22Rv1 (cell line): ENCODE data around the gene NMT1.

Source experiments
- H3K27ac ChIP-seq: fragments of 450-650 bp; 2 replicates; pipeline ENCODE4 v1.5.1; 2017
- ZFX ChIP-seq: fragments of 450-650 bp; IDR thresholded peaks from 2 replicates; pipeline ENCODE4 v1.6.1; 2017; ENCODE audit warnings: antibody characterized with exemption, borderline replicate concordance
- TF ChIP-seq, protein P1 (sequence below): fragments of 450-650 bp; IDR thresholded peaks from 2 replicates; pipeline ENCODE4 v1.5.1; 2017; ENCODE audit warnings: mild to moderate bottlenecking

The NMT1 gene

DNA sequence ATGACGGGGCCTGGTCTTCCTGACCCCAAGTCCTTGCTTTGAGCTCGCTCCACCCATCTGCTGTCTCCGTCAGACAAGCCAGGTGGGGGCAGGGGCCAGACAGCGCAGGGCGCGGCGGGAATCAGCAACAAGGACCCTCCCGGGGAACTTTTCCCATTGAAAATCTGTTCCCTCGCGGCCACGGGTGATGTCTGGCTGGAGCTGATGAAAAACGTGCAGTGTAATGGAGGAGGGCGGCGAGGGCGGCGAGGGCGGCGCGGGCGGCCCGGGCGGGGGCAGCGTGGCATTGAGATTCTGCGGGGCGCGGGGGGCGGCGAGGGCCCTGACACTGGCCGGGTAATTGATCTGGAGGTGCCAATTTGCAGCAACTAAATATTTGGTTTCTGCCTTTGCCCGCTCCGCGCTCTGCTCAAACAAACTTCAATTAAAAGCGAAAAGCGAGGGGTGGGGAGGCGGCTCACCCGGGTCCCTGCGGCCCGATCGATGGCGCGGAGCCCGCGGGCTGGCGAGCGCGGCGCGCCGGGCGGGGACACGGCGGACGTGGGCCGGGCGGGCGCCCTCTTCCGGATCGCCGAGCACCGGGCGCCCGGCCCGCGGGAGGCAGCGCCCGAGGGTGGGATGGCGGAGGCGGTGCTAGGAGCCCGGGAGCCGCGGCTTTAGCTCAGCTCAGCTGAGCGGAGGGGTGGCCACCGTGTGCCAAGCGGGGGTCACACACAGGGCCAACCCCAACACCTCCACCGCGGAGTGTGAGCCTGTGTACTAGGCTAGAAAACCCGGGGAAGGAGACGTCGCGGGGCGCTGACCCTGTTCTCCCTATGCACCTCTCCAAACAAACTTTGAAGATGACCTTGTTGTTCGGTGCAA lies 42.0 kb upstream of the NMT1 start:
- peak overlapping the region; percentile 43; the same call in 1 of the 2 replicates for H3K27ac ChIP-seq
- no peak for TF ChIP-seq ZFX
- TF ChIP-seq, protein P1, sequence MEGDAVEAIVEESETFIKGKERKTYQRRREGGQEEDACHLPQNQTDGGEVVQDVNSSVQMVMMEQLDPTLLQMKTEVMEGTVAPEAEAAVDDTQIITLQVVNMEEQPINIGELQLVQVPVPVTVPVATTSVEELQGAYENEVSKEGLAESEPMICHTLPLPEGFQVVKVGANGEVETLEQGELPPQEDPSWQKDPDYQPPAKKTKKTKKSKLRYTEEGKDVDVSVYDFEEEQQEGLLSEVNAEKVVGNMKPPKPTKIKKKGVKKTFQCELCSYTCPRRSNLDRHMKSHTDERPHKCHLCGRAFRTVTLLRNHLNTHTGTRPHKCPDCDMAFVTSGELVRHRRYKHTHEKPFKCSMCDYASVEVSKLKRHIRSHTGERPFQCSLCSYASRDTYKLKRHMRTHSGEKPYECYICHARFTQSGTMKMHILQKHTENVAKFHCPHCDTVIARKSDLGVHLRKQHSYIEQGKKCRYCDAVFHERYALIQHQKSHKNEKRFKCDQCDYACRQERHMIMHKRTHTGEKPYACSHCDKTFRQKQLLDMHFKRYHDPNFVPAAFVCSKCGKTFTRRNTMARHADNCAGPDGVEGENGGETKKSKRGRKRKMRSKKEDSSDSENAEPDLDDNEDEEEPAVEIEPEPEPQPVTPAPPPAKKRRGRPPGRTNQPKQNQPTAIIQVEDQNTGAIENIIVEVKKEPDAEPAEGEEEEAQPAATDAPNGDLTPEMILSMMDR, result peak; percentile 91

DNA sequence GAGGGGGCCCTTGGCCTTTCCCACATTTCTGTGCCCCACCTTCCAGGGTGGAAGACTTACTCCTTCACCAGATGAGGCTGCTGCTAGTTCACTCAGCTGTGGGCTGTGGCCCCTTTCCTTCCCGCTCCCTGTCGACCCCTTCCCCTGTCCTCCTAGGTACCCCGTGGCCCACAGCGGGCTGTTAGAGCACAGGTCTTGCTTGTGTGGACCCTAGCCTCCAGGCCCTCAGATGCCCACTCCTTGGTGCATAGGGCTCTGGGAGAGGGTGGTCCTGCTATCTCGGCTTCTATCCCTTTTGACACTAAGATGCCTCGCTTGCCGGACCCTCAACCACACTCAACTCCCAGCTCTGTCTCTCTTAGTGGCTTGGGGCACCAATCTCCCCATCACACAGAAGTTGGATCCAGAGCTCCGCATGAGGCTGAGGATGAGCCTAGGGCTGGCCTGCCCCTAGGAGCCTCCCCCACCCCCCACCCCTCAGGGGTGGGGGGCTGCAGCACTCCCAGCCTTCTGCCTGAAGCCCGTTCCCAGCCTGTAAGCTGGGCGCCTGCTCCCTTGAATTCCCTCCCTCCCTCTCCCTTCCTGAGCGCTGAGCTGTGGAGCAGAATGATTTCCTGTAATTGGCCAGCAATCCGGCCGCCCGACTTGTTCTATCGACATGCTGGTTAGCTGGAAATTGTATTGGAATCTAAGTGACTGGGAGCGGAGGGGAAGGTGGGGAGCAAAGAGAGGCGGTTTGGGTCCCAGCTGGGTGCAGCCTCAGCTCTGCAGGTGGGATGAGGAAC lies 40.6 kb upstream of the NMT1 start:
- 0 out of 2 replicates have a peak overlapping the region, but pooled peaks have one; percentile 43 for H3K27ac ChIP-seq
- no peak for TF ChIP-seq ZFX
- TF ChIP-seq, protein P1, result no peak

DNA sequence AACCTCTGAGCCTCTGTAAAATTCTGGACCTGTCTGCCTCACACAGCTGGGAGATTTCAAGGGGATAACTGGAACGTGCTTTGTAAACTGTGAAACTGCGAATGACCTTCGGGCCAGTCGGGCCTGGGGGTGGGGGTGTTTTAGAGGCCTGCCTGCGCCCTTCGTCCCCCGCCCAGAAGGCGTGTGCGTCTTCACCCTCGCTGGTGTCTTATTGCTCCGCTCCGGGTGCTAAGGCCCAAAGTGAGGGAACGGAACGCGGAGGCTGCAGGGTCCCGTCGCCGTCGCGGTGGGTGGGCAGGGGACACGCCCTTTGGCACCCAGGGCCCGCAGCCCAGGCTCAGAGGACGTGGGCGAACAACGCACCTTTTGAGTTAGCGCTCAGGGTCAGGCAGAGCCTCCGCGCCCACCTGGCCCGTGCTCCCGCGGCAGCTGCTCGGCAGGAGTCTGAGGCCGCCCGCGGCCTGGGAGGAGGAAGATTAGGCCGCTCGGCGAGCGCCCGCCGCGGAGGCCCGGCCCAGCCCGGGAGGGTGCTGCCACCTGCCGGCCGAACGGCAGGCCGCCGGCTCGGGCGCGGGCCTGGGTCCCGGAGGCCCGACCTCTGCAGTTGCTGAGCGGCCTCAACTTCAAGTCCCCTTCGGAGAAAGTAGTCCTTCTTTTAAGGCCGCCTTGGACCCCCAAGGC lies 39.4 kb upstream of the NMT1 start:
- TF ChIP-seq, protein P1, result peak; percentile 99
- TF ChIP-seq ZFX, result no peak
- H3K27ac ChIP-seq, result peak overlapping the region; percentile 32

DNA sequence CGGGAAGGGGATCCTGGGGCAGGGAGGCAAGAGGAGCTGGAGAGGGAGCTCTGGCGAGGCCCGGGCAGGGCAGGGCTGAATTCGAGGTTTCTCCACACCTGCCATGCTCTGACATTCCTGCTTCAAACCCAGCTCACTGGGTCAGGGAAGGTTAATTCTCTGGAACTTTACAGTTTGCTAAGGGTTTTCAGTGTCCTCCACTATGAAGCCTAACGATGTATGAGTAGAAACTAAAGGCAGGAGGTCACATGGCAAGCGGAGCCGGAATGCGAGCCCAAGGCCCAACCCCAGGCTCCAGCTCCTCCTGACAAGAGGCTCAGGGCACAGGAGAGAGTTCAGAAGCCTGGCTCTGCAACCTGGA lies 38.8 kb upstream of the NMT1 start:
- peak overlapping the region; percentile 32 for H3K27ac ChIP-seq
- no peak for TF ChIP-seq ZFX
- TF ChIP-seq, protein P1, result no peak; the same call in none of the 2 replicates

DNA sequence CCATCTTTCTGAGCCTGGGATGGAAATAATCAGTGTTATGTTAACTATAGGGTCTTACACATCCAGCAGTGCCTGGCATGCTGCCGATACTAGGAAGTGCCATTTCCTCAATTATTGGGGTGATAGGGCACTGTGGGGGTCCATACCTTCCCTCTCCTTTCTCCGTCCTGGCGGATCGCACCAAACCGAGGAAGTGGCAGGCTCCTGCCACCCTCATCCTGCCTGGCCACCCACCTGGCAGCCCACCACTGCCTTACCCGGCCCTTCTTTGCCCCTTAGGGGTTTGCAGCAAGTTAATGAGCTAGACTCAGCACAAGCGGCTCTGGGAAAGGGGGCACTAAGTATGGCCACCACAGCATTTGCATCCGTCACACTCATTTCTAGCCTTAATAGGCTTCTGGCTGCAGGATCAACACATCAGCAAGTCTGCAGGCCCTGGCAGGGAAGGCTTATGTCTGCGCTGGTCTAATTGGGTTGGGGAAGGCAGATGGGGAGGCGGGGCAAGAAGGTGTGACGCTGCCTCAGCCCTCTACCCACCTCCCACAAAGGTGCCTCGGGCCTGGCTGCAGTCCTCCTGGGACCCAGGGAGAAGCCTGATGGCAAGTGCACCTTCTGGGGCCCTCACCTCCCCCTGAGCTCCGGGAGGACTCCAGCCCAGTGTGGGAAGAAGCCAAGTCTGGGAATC lies 38.3 kb upstream of the NMT1 start:
- peak overlapping the region; percentile 32 for H3K27ac ChIP-seq
- TF ChIP-seq, protein P1, result no peak
- TF ChIP-seq ZFX, result no peak

DNA sequence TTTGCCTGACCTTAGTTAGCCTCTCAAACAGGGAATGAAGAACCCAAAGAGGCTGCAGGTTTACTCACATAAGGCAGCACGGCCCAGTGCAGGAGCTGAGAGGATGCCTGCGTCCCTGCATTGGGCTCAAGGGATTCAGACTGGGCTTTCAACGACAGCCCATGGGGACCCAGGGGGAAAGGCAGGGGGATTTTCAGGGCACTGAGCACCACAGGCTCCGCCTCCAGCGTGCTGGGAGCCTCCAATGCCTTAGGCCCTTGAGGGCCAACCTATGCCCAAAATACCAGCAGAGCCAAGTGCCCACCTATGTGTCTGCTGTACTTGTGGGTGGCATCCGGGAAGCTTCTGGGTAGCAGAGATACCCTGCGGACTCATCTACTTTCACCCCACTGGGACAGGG lies 32.0 kb upstream of the NMT1 start:
- TF ChIP-seq, protein P1, result no peak
- no peak for TF ChIP-seq ZFX

More for the DNA sequence above, 32.0 kb upstream of the NMT1 start:
- no peak overlapping the region for H3K27ac ChIP-seq
